ENCODE results near the gene CAVIN2.

Gene CAVIN2

GRCh38 chr2:191877875-191878274, 31.0 kb upstream of the CAVIN2 start:
- DNase-seq (ENCODE audit: low read depth), result no peak
- TF ChIP-seq CTCF (conservative IDR thresholded peaks at IDR 0.05; ENCODE audit: control insufficient read depth, insufficient read depth, low read depth, low read length), result no peak
- H3K4me3 ChIP-seq (ENCODE audit: control insufficient read depth, low read depth, low read length), result no peak overlapping the region

- no peak overlapping the region for H3K4me3 ChIP-seq (ENCODE audit: control insufficient read depth, low read depth, low read length)
- TF ChIP-seq CTCF (conservative IDR thresholded peaks at IDR 0.05; ENCODE audit: control insufficient read depth, insufficient read depth, low read depth, low read length), result no peak
- DNase-seq (ENCODE audit: low read depth), result no peak
Observed at GRCh38 chr2:191875859-191876258, 29.0 kb upstream of the CAVIN2 start.

GRCh38 chr2:191870744-191871143, 23.9 kb upstream of the CAVIN2 start:
- TF ChIP-seq CTCF (conservative IDR thresholded peaks at IDR 0.05; ENCODE audit: control insufficient read depth, insufficient read depth, low read depth, low read length), result peak; percentile 41

GRCh38 chr2:191869781-191870180, 22.9 kb upstream of the CAVIN2 start:
- peak; percentile 56 for DNase-seq (ENCODE audit: low read depth)
- H3K4me3 ChIP-seq (ENCODE audit: control insufficient read depth, low read depth, low read length), result no peak overlapping the region
- TF ChIP-seq CTCF (conservative IDR thresholded peaks at IDR 0.05; ENCODE audit: control insufficient read depth, insufficient read depth, low read depth, low read length), result no peak

More at GRCh38 chr2:191870744-191871143, 23.9 kb upstream of the CAVIN2 start:
- no peak overlapping the region for H3K4me3 ChIP-seq (ENCODE audit: control insufficient read depth, low read depth, low read length)
- no peak for DNase-seq (ENCODE audit: low read depth)

GRCh38 chr2:191869178-191869577, 22.3 kb upstream of the CAVIN2 start:
- DNase-seq (ENCODE audit: low read depth), result peak; percentile 52
- TF ChIP-seq CTCF (conservative IDR thresholded peaks at IDR 0.05; ENCODE audit: control insufficient read depth, insufficient read depth, low read depth, low read length), result peak; percentile 42
- no peak overlapping the region for H3K4me3 ChIP-seq (ENCODE audit: control insufficient read depth, low read depth, low read length)

GRCh38 chr2:191867507-191867847, 20.6 kb upstream of the CAVIN2 start:
- no peak for DNase-seq (ENCODE audit: low read depth)
- no peak overlapping the region for H3K4me3 ChIP-seq (ENCODE audit: control insufficient read depth, low read depth, low read length)
- TF ChIP-seq CTCF (conservative IDR thresholded peaks at IDR 0.05; ENCODE audit: control insufficient read depth, insufficient read depth, low read depth, low read length), result no peak
